Breast epithelium (tissue), 3 donors: ENCODE results near the gene OAT.

ENCODE experiments used
- POLR2A ChIP-seq: fragments of 450-650 bp; IDR thresholded peaks from one replicate; pipeline ENCODE4 v1.6.1; 2016; ENCODE audit warnings: antibody characterized with exemption, mild to moderate bottlenecking, moderate library complexity
- POLR2AphosphoS5 ChIP-seq, 3 donors: sonication (generic); formaldehyde crosslinking; IDR thresholded peaks; one replicate each; pipeline ENCODE4 v1.6.1; 2017; ENCODE audit warnings: antibody characterized with exemption in 3 of 3

GRCh38 chr10:124460144-124460543 is 41.4 kb upstream of the OAT start:
- TF ChIP-seq POLR2A, result no peak
- no peak for TF ChIP-seq POLR2AphosphoS5 (IDR thresholded peaks at IDR 0.05)
